Gastroesophageal sphincter (tissue), 4 donors: ENCODE results near the gene MCC. TPM values are rescaled to one million over a fixed set of nuclear protein-coding genes. Genes with fewer than 3 reads are reported as not detected.

Source experiments
- ATAC-seq: fragments of 150-250 bp; one replicate; pipeline ENCODE4 v1.9.1; 2016; ENCODE audit warnings: mild to moderate bottlenecking, moderate library complexity
- H3K27ac ChIP-seq, 4 donors: fragments of 200-600 bp; sonication (generic) in 3 of 4; 1 replicate in 3 of 4; 2 replicates in 1 of 4; pipeline ENCODE4 v1.5.1; 2016 to 2019
- H3K27me3 ChIP-seq: fragments of 200-600 bp; sonication (generic); one replicate; pipeline ENCODE4 v1.5.1; 2019
- H3K36me3 ChIP-seq, 2 donors: fragments of 200-600 bp; sonication (generic); one replicate each; pipeline ENCODE4 v1.5.1; 2019; ENCODE audit warnings: control low read depth in 1 of 2
- H3K4me1 ChIP-seq, 3 donors: fragments of 200-600 bp; sonication (generic); 1 replicate in 2 of 3; 2 replicates in 1 of 3; pipeline ENCODE4 v1.5.1; 2016 to 2019; ENCODE audit warnings: control low read depth in 2 of 3
- H3K4me3 ChIP-seq, 2 donors: fragments of 200-600 bp; sonication (generic); one replicate each; pipeline ENCODE4 v1.5.1; 2019; ENCODE audit warnings: mild to moderate bottlenecking in 1 of 2, moderate library complexity in 1 of 2
- H3K9me3 ChIP-seq, 3 donors: fragments of 200-600 bp; sonication (generic); one replicate each; pipeline ENCODE4 v1.5.1; 2017 to 2019; ENCODE audit warnings: control low read depth in 2 of 3
- EP300 ChIP-seq: sonication (generic); formaldehyde crosslinking; IDR thresholded peaks from one replicate; pipeline ENCODE4 v1.6.1; 2017; ENCODE audit warnings: antibody characterized with exemption, mild to moderate bottlenecking
- POLR2A ChIP-seq, 2 donors: fragments of 450-650 bp; IDR thresholded peaks; one replicate each; pipeline ENCODE4 v1.6.1; 2017; ENCODE audit warnings: antibody characterized with exemption in 2 of 2, mild to moderate bottlenecking in 2 of 2, moderate library complexity in 1 of 2
- POLR2AphosphoS5 ChIP-seq: sonication (generic); formaldehyde crosslinking; IDR thresholded peaks from one replicate; pipeline ENCODE4 v1.6.1; 2017; ENCODE audit warnings: antibody characterized with exemption
- WGBS, 2 donors: methylation state at CpG; one replicate each; pipeline ENCODE4 v1.1.5; 2018; ENCODE audit warnings: low coverage in 1 of 2; 5-methylcytosine and 5-hydroxymethylcytosine counted together
- total RNA-seq, 4 donors: library from RNA; depleted of rRNA; stranded (reverse); fragments of >200 nt; gene quantifications; one replicate each; pipeline ENCODE4 v1.1.0, GENCODE V29; 2016
- TF ChIP-seq, protein P1 (sequence below), 4 experiments: fragments of 200-600 bp in 2 of 4; fragments of 450-650 bp in 2 of 4; sonication (generic) in 1 of 4; IDR thresholded peaks; one replicate each; pipeline ENCODE4 v1.5.1; 2017 to 2019; ENCODE audit warnings: antibody characterized with exemption in 4 of 4, mild to moderate bottlenecking in 2 of 4, moderate library complexity in 2 of 4

Gene MCC
- total RNA-seq, 4 donors from 2014 or later, result 20.5 to 28.7 (median 23.5) TPM

DNA sequence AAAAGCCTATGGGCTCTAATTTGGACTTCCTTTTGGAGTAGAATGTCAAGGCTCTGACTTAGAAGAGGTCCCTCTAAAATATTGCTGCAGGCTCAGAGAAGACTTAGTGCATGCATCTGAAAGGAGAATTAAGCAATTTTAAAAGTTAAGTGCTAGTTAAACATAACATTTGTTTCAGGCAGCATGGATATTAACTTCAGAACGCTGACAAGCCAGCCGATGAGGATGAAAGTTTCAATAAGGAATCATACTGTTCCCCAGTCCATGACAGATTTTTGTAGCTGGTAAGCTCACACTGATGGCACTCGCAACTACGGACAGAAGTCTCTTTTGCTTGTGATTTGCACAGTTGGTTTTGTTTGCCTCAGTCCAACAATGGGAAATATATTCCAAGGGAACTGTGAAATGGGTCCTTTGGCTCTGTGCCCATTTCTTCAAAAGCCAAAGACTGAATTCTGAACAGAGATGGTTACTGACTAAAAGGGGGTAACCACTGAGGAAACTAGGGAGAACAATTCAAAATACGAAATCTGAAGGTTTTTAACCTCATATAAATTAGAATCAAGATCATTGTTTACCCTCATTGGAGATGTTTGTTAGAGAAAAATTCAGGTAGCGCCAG lies 464.1 kb downstream of the MCC start:
- Histone ChIP-seq H3K36me3 (peaks cover 0 to 51% of the 10 kb centered on the region in 2 donors), H3K27ac (no peak overlapping the region), H3K4me3 (no peak overlapping the region), H3K27me3 (no peaks in the 10 kb centered on the region), H3K9me3 (no peaks in the 10 kb centered on the region), H3K4me1 (no peaks in the 10 kb centered on the region)
- TF ChIP-seq POLR2A (IDR thresholded peaks at IDR 0.05), result no peak
- TF ChIP-seq POLR2AphosphoS5, result no peak
- 64 to 68% methylated on average over 5 to 6 of the region's 6 CpGs for WGBS, 2 donors
- no peak for ATAC-seq

DNA sequence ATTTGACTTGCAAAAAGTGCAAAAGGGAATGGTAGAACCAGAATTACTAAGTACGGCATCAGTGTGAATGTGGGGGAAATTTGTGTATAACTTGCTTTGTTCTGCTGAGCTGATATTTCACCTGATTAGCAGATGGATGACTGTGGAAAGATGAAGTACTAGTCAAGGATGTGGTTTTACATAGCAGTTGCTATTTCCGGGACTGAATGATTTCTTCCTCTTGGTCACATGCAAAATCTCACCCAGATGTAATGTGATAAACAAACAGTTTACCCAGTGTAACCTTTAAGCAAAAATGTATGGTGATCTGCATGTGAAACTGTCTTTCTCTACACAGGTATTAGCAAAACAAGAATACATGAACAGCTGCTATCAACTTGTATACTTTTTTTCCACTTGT lies 465.6 kb downstream of the MCC start:
- ATAC-seq, result no peak
- H3K27me3 ChIP-seq, result no peaks in the 10 kb centered on the region
- H3K27ac ChIP-seq, result no peak overlapping the region
- no peaks in the 10 kb centered on the region for H3K9me3 ChIP-seq
- H3K4me3 ChIP-seq, result no peak overlapping the region
- no peaks in the 10 kb centered on the region for H3K4me1 ChIP-seq
- H3K36me3 ChIP-seq, result peaks cover 0 to 42% of the 10 kb centered on the region in 2 donors
- WGBS, 2 donors, result 47 to 68% methylated on average over 2 of the region's 2 CpGs
- TF ChIP-seq POLR2AphosphoS5 (no peak), EP300 (no peak), POLR2A (IDR thresholded peaks at IDR 0.05) (no peak)
- TF ChIP-seq, protein P1, sequence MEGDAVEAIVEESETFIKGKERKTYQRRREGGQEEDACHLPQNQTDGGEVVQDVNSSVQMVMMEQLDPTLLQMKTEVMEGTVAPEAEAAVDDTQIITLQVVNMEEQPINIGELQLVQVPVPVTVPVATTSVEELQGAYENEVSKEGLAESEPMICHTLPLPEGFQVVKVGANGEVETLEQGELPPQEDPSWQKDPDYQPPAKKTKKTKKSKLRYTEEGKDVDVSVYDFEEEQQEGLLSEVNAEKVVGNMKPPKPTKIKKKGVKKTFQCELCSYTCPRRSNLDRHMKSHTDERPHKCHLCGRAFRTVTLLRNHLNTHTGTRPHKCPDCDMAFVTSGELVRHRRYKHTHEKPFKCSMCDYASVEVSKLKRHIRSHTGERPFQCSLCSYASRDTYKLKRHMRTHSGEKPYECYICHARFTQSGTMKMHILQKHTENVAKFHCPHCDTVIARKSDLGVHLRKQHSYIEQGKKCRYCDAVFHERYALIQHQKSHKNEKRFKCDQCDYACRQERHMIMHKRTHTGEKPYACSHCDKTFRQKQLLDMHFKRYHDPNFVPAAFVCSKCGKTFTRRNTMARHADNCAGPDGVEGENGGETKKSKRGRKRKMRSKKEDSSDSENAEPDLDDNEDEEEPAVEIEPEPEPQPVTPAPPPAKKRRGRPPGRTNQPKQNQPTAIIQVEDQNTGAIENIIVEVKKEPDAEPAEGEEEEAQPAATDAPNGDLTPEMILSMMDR (IDR thresholded peaks at IDR 0.05), result no peak

DNA sequence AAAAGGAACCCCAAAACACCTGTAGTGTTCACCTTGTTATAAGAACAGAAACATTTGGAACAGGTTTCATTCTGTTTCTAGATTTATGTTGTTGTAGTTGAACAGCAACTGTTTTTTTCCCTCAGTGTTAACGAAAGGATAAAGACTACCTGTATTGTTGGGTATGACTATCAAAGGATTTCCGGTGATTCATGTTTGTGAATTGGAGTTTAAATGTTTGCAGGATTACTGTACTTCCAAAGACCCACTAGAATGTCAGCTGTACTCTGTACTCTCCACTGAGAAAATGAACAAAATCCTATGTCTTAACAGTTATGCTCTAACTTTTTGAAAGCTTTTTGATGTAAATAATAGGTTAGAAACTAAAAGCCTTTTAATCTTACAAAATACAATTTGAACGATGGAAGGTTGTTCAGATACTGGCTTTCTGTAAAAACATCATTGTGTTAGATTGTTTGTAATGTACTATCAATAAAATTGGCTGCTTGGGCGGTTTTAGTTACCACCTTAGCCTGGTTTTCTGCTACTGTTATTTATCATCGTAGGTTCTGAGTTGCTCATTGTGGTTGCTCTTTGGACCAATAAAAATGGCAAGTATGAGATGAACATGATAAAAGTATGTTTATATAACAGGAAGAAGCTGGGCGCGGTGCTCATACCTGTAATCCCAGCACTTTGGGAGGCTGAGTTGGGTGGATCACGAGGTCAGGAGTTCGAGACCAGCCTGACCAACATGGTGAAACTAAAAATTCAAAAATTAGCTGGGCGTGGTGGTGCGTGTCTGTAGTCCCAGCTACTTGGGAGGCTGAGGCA lies 467.6 kb downstream of the MCC start:
- no peaks in the 10 kb centered on the region for H3K9me3 ChIP-seq
- H3K27ac ChIP-seq, result no peak overlapping the region
- WGBS, 2 donors, result 89 to 94% methylated on average over 8 to 9 of the region's 11 CpGs
- H3K4me1 ChIP-seq, result no peaks in the 10 kb centered on the region
- ATAC-seq, result no peak
- peaks cover 0 to 34% of the 10 kb centered on the region in 2 donors for H3K36me3 ChIP-seq
- no peaks in the 10 kb centered on the region for H3K27me3 ChIP-seq
- TF ChIP-seq, protein P1 (IDR thresholded peaks at IDR 0.05), result no peak
- no peak for TF ChIP-seq POLR2AphosphoS5
- TF ChIP-seq EP300, result no peak
- TF ChIP-seq POLR2A (IDR thresholded peaks at IDR 0.05), result no peak
- H3K4me3 ChIP-seq, result no peak overlapping the region

DNA sequence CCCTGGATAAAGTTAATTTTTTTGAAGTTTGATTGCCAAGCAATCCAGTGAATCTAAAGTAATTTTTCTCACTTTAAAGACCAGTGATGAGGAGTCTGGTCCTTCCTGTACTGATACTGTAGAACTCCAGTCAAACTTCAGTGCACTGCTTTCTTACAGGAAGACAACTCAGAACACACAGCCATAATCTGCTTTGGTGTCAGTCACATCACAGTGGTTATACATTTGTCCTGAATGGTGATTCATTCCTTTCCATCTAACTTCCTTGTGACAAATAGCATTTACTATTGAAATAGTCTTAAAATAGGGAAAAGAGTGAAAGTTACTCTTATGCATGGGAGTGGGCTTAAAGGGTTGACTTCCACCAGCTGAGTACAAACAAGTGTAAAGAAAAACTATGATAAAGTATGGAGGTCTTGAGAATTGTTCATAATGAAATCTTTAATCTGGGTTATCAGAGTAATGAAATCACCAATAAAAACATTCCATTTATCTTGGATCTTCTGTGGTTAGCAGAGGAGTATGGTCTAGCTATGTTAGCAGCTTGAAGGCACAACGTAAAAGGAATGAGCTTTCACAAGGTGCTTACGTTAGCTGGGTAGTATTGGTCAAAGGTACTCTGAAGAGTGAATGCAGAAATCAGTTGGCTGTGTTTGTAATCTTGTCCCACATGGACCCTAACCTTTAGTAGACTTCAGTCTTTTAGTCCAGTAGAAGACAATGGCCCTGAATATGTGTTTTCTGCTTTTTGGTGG lies 470.2 kb downstream of the MCC start:
- ATAC-seq, result no peak
- Histone ChIP-seq H3K4me3 (no peak overlapping the region), H3K27me3 (no peaks in the 10 kb centered on the region), H3K9me3 (no peaks in the 10 kb centered on the region), H3K36me3 (peaks cover 0 to 45% of the 10 kb centered on the region in 2 donors), H3K4me1 (no peaks in the 10 kb centered on the region), H3K27ac (no peak overlapping the region)
- 94 to 100% methylated on average over 1 to 2 of the region's 2 CpGs for WGBS, 2 donors
- no peak for TF ChIP-seq POLR2AphosphoS5

DNA sequence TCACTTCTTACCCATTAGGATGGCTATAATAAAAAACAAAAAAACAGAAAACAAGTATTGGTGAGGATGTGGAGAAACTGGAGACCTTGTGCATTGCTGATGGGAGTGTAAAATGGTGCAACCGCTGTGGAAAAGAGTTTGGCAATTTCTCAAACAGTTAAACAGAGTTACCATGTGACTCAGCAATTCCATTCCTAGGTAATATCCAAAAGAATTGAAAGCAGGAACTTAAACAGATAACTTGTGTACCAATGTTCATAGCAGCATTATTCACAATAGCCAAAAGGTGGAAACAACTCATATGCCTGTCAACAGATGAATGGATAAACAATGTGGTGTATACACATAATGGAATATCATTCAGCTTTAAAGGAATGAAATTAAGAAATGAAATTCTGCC lies 482.8 kb downstream of the MCC start:
- no peak overlapping the region for H3K27ac ChIP-seq
- no peaks in the 10 kb centered on the region for H3K9me3 ChIP-seq
- no peaks in the 10 kb centered on the region for H3K4me1 ChIP-seq
- TF ChIP-seq, protein P1 (IDR thresholded peaks at IDR 0.05), result no peak
- no peak for TF ChIP-seq POLR2AphosphoS5
- TF ChIP-seq EP300, result no peak
- TF ChIP-seq POLR2A (IDR thresholded peaks at IDR 0.05), result no peak
- ATAC-seq, result no peak
- H3K36me3 ChIP-seq, result peaks cover 0 to 88% of the 10 kb centered on the region in 2 donors
- no peak overlapping the region for H3K4me3 ChIP-seq
- H3K27me3 ChIP-seq, result no peaks in the 10 kb centered on the region
- WGBS, 2 donors, result 63 to 80% methylated on average over 1 of the region's 1 CpG
